ENCODE measurements around the gene NTN1. TPM values are rescaled to one million over a fixed set of nuclear protein-coding genes. Genes with fewer than 3 reads are reported as not detected.

NTN1 gene
- total and polyA plus RNA-seq, 12 donors = 3.0 to 38.7 (median 15.8) TPM

DNA sequence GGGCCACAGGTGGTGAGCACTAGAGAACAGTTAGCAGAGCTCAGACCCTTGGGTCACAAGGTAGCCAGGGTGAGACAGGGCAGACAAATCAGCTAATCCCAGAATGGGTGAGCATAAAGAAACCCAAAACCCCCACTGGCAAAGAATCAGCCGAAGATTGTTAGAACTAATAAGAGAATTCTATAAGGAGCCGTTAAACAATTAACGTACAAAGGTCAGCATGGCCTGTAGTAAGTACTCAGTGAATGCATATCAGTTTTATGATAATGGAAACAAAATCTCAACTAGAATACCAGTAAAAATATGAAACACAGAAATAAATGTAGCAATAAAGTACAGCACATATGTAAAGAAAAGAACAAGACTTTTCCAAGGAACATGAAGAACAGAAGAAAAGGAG is 168.6 kb downstream of the NTN1 start:
- H3K27ac ChIP-seq = no peak overlapping the region
- WGBS, 2 donors = 88 to 95% methylated on average over 3 of the region's 3 CpGs
- H3K27me3 ChIP-seq = peaks cover 0 to 7% (median 0%) of the 10 kb centered on the region in 7 donors
- H3K9me3 ChIP-seq = no peaks in the 10 kb centered on the region
- DNase-seq (no peak), ATAC-seq (no peak)
- no peak overlapping the region for H3K4me3 ChIP-seq
- intact Hi-C loops (cut with DNase I) = no loop called here
- no peaks in the 10 kb centered on the region for H3K4me1 ChIP-seq
- TF ChIP-seq, protein P1, sequence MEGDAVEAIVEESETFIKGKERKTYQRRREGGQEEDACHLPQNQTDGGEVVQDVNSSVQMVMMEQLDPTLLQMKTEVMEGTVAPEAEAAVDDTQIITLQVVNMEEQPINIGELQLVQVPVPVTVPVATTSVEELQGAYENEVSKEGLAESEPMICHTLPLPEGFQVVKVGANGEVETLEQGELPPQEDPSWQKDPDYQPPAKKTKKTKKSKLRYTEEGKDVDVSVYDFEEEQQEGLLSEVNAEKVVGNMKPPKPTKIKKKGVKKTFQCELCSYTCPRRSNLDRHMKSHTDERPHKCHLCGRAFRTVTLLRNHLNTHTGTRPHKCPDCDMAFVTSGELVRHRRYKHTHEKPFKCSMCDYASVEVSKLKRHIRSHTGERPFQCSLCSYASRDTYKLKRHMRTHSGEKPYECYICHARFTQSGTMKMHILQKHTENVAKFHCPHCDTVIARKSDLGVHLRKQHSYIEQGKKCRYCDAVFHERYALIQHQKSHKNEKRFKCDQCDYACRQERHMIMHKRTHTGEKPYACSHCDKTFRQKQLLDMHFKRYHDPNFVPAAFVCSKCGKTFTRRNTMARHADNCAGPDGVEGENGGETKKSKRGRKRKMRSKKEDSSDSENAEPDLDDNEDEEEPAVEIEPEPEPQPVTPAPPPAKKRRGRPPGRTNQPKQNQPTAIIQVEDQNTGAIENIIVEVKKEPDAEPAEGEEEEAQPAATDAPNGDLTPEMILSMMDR (IDR thresholded peaks at IDR 0.05) = no peak
- no peaks in the 10 kb centered on the region for H3K36me3 ChIP-seq

DNA sequence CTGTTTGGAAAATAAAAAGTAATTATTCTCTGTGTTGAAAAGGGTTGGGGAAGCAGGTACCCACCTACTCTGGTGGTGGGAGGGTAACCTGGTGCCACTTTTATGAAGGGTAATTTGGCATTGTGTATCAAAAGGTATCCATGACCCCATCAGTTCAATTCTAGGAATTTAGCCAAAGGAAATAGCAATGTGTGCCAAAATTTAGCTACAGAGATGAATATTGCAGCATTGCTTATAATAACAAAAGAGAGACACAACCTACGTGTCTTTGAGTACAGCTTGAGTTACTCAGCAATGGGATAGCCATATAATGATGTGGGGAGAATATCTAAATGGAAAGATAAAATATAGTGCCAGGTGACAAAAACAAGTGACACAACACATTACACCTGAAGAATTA is 170.7 kb downstream of the NTN1 start:
- H3K27me3 ChIP-seq = no peaks in the 10 kb centered on the region
- H3K36me3 ChIP-seq = no peaks in the 10 kb centered on the region
- no peak overlapping the region for H3K4me3 ChIP-seq
- no peaks in the 10 kb centered on the region for H3K9me3 ChIP-seq
- H3K4me1 ChIP-seq = no peaks in the 10 kb centered on the region
- TF ChIP-seq, protein P1 (IDR thresholded peaks at IDR 0.05) = no peak
- ATAC-seq (no peak), DNase-seq (no peak)
- H3K27ac ChIP-seq = no peak overlapping the region
- WGBS, 2 donors = 29 to 48% methylated on average over 1 of the region's 1 CpG
- intact Hi-C loops (cut with DNase I) = no loop called here

DNA sequence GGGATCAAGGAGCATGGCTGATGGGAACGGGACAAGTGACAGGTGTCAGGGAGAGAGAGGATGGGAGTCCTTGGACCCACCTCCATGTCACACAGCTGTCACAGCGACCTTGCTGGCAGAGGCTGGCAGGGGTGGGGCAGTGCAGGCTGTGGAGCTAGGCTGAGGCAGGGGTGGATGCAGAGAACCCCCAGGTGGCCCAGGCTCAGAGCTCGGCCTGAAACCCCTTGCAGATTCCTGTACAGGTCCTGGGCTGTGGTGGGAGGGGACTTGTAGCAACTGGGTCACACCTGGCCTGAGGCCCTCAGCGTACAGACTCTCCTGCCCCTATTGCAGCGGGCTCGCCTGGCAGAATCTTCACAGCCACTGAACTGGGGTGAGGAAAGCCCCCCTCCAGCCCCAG is 174.1 kb downstream of the NTN1 start:
- intact Hi-C loops (cut with DNase I) = no loop called here
- 91 to 94% methylated on average over 6 of the region's 6 CpGs for WGBS, 2 donors
- ATAC-seq (no peak), DNase-seq (no peak)
- TF ChIP-seq, protein P1 (IDR thresholded peaks at IDR 0.05) = no peak
- H3K4me1 ChIP-seq = peaks cover 0 to 8% (median 0%) of the 10 kb centered on the region in 9 donors
- no peaks in the 10 kb centered on the region for H3K27me3 ChIP-seq
- no peak overlapping the region for H3K4me3 ChIP-seq
- no peaks in the 10 kb centered on the region for H3K36me3 ChIP-seq
- no peak overlapping the region for H3K27ac ChIP-seq
- H3K9me3 ChIP-seq = no peaks in the 10 kb centered on the region

DNA sequence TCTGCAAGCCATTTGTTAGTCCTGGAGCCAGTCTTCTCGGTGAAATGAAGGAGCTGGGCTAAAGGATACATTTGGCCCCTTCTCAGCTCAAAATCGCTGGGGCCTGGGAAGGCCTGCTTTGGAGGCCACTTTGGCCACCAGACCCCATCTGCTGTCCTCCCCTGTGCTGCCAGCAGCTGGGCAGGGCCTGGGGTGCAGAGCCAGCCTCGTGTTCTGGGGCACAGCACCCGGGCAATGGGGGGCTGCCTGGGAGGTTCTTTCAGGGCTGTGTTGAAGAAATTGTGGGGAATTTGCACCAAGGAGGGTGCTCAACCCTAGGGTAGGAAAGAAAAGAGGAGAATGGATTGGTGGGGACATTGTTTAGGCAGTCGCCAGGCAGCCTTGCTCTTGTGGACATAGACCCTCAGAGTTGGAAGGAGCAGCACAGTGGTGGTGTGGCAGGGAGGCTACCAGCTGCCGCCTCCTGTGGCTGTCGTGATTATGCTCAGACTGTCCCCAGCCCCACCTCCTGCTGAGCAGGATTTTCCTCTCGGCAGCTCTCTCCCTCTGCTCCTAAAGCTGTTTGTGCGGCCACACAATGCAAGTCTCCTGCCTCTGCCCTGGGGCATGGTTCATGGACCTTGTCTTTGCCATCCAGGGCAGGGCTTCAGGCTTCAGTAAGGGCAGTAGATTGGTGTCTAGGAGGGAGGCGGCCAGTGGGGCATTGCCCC is 174.8 kb downstream of the NTN1 start:
- WGBS, 2 donors = 70 to 84% methylated on average over 10 of the region's 10 CpGs
- DNase-seq = no peak

More for the DNA sequence above, 174.8 kb downstream of the NTN1 start:
- peaks cover 0 to 10% (median 0%) of the 10 kb centered on the region in 9 donors for H3K4me1 ChIP-seq
- H3K27ac ChIP-seq = no peak overlapping the region
- no peaks in the 10 kb centered on the region for H3K9me3 ChIP-seq
- ATAC-seq = no peak
- TF ChIP-seq, protein P1 (IDR thresholded peaks at IDR 0.05) = no peak
- H3K27me3 ChIP-seq = no peaks in the 10 kb centered on the region
- H3K4me3 ChIP-seq = no peak overlapping the region
- intact Hi-C loops (cut with DNase I) = no loop called here
- H3K36me3 ChIP-seq = no peaks in the 10 kb centered on the region

Measured in heart right ventricle (tissue), 16 donors.